HCT116 (cell line): ENCODE results near the gene HSD17B3. TPM values are rescaled to one million over a fixed set of nuclear protein-coding genes. Genes with fewer than 3 reads are reported as not detected.
"Not testable (repeated sequence)": the region's sequence is repeated elsewhere in the genome, so short reads cannot be mapped to it uniquely, and the experiment has no call there.

Experiments used
- ATAC-seq: fragments of 200-7000 bp; cut with Tn5 transposase; 2 replicates; pipeline ENCODE4 v1.9.1; 2020; ENCODE audit warnings: mild to moderate bottlenecking, moderate library complexity
- BruUV-seq: library from RNA; stranded (reverse); fragments of 400-500 nt; replicated peaks from 2 replicates; lab custom pipeline; 2021; lab: Mats Ljungman, UMichigan
- CTCF ChIA-PET: fragments of 300-600 bp; sonication (Branson Sonifier 250); formaldehyde crosslinking; loops from one replicate; lab custom pipeline; 2021; ENCODE audit warnings: antibody characterized with exemption; lab: Charles Lee
- POLR2A ChIA-PET: fragments of 300-600, 350-600 bp; sonication (Branson Sonifier 250); formaldehyde crosslinking; loops from one replicate; lab custom pipeline; 2021; ENCODE audit warnings: antibody characterized with exemption; lab: Charles Lee
- RAD21 ChIA-PET, 2 experiments: fragments of 300-600 bp; sonication (Branson Sonifier 250); formaldehyde crosslinking; loops; one replicate each; lab custom pipeline; 2023; ENCODE audit warnings: low total read pairs in 2 of 2; ENCODE audit not compliant: uncharacterized antibody in 2 of 2, unreplicated experiment in 2 of 2, low non-redundant PET in 1 of 2; lab: Charles Lee
- DNase-seq: peaks from one replicate; pipeline ENCODE4 v3.0.0-alpha.2; 2010; ENCODE audit warnings: low read depth, low spot score
- H2AFZ ChIP-seq: fragments of 200-600 bp; shearing (Covaris generic), sonication (generic); 2 replicates; pipeline ENCODE4 v1.6.1; 2017; ENCODE audit warnings: low read depth, mixed run types, mixed read lengths, antibody characterized with exemption, low read length; ENCODE audit not compliant: poor library complexity, severe bottlenecking
- H3K27ac ChIP-seq: 2 replicates; pipeline ENCODE4 v1.5.1; 2012; ENCODE audit warnings: low read depth, low read length
- H3K27me3 ChIP-seq: fragments of 200-600 bp; sonication (generic); 2 replicates; pipeline ENCODE4 v1.6.1; 2016; ENCODE audit warnings: mixed run types, low read length, mixed read lengths; ENCODE audit not compliant: insufficient read depth
- H3K36me3 ChIP-seq, 2 experiments: fragments of 200-500 bp in 1 of 2; fragments of 200-600 bp in 1 of 2; sonication (Bioruptor generic) in 1 of 2; sonication (generic) in 1 of 2; 2 replicates each; pipeline versions ENCODE4 v1.5.1 to v1.6.1; 2014 to 2016; ENCODE audit warnings: low read length in 2 of 2, inconsistent platforms in 1 of 2, mixed read lengths in 1 of 2, mixed run types in 1 of 2; ENCODE audit not compliant: insufficient read depth in 2 of 2, control insufficient read depth in 1 of 2
- H3K4me1 ChIP-seq, 2 experiments: fragments of 200-600 bp in 1 of 2; sonication (generic) in 1 of 2; 2 replicates each; pipeline versions ENCODE4 v1.5.1 to v1.6.1; 2012 to 2017; ENCODE audit warnings: low read length in 2 of 2, inconsistent platforms in 1 of 2, mild to moderate bottlenecking in 1 of 2, mixed read lengths in 1 of 2, mixed run types in 1 of 2, moderate library complexity in 1 of 2; ENCODE audit not compliant: insufficient read depth in 2 of 2, control insufficient read depth in 1 of 2
- H3K4me2 ChIP-seq: fragments of 200-600 bp; sonication (generic); 2 replicates; pipeline ENCODE4 v1.6.1; 2017; ENCODE audit warnings: mixed run types, low read length, mixed read lengths
- H3K4me3 ChIP-seq, 2 experiments: fragments of 200-600 bp in 1 of 2; sonication (generic) in 1 of 2; replicated peaks in 1 of 2; 2 replicates each; pipeline ENCODE4 v1.5.1; 2011 to 2016; ENCODE audit warnings: low read length in 2 of 2, control low read depth in 1 of 2, low read depth in 1 of 2, mild to moderate bottlenecking in 1 of 2, mixed read lengths in 1 of 2, mixed run types in 1 of 2
- H3K79me2 ChIP-seq: fragments of 200-600 bp; sonication (generic); 2 replicates; pipeline ENCODE4 v1.6.1; 2017; ENCODE audit warnings: mild to moderate bottlenecking, mixed run types, low read length, moderate library complexity, mixed read lengths; ENCODE audit not compliant: insufficient read depth
- H3K9ac ChIP-seq: fragments of 200-600 bp; sonication (generic); 2 replicates; pipeline ENCODE4 v1.6.1; 2016; ENCODE audit warnings: low read length, mixed read lengths
- H3K9me2 ChIP-seq: fragments of 200-600 bp; sonication (generic), shearing (Covaris generic); 2 replicates; pipeline ENCODE4 v1.6.1; 2017; ENCODE audit warnings: mixed run types, mild to moderate bottlenecking, moderate library complexity; ENCODE audit not compliant: insufficient read depth
- H3K9me3 ChIP-seq, 2 experiments: fragments of 200-500 bp in 1 of 2; fragments of 200-600 bp in 1 of 2; sonication (Bioruptor generic) in 1 of 2; sonication (generic) in 1 of 2; 2 replicates each; pipeline ENCODE4 v1.6.1; 2014 to 2017; ENCODE audit warnings: low read length in 2 of 2, mixed read lengths in 2 of 2, inconsistent platforms in 1 of 2, low read depth in 1 of 2, mild to moderate bottlenecking in 1 of 2, mixed run types in 1 of 2, moderate library complexity in 1 of 2; ENCODE audit not compliant: control insufficient read depth in 1 of 2, insufficient read depth in 1 of 2
- H4K20me1 ChIP-seq: fragments of 200-600 bp; sonication (generic), shearing (Covaris generic); 2 replicates; pipeline ENCODE4 v1.6.1; 2017; ENCODE audit warnings: mixed run types, mild to moderate bottlenecking, moderate library complexity; ENCODE audit not compliant: insufficient read depth
- JUND ChIP-seq: IDR thresholded peaks from 2 replicates; pipeline ENCODE4 v1.6.1; 2012
- SIN3A ChIP-seq: IDR thresholded peaks from 2 replicates; pipeline ENCODE4 v1.6.1; 2012; ENCODE audit warnings: low read depth
- TCF7L2 ChIP-seq: IDR thresholded peaks from 2 replicates; pipeline ENCODE4 v1.7.0; 2011; ENCODE audit warnings: borderline replicate concordance, inconsistent platforms; ENCODE audit not compliant: insufficient read depth, insufficient read length; ENCODE audit errors: extremely low read depth
- ZNF274 ChIP-seq: fragments of 200-500 bp; sonication (Bioruptor generic); IDR thresholded peaks from 2 replicates; pipeline ENCODE4 v1.6.1; 2014; ENCODE audit warnings: mild to moderate bottlenecking, low read depth, low read length, inconsistent platforms
- intact Hi-C: fragments of 100-400 bp; cut with micrococcal nuclease; formaldehyde crosslinking; loops from 2 replicates; pipeline ENCODE4 v1.10.0; 2022
- total RNA-seq: library from RNA; stranded (reverse); gene quantifications from one replicate; pipeline ENCODE4 v1.2.1, GENCODE V29; 2021; ENCODE audit not compliant: unreplicated experiment

HSD17B3 gene
- total RNA-seq, 1 experiment from 2014 or later: 0.37 TPM

- no peaks in the 10 kb centered on the region for H3K9me2 ChIP-seq
- no peaks in the 10 kb centered on the region for H3K79me2 ChIP-seq
- H4K20me1 ChIP-seq: no peaks in the 10 kb centered on the region
- DNase-seq (no peak), ATAC-seq (no peak)
- TF ChIP-seq TCF7L2 (no peak), ZNF274 (no peak), JUND (no peak), SIN3A (no peak)
- no peak overlapping the region for H3K4me2 ChIP-seq
- no TSS peak for BruUV-seq
- no peaks in the 10 kb centered on the region for H3K27me3 ChIP-seq
- no peak overlapping the region for H2AFZ ChIP-seq
- ChIA-PET RAD21 (no interaction called here), POLR2A (no interaction called here), CTCF (no interaction called here)
- no peaks in the 10 kb centered on the region for H3K4me1 ChIP-seq
- intact Hi-C loops: no loop called here
- peaks cover 9 to 12% of the 10 kb centered on the region in 2 experiments; a peak in 2 of 4 replicates for H3K9me3 ChIP-seq
- H3K36me3 ChIP-seq: no peaks in the 10 kb centered on the region
- no peak overlapping the region for H3K9ac ChIP-seq
- no peak overlapping the region for H3K27ac ChIP-seq
- no peak overlapping the region for H3K4me3 ChIP-seq
Observed at GRCh38 chr9:96309850-96310249, 7.9 kb upstream of the HSD17B3 start.

GRCh38 chr9:96306958-96307357, 5.0 kb upstream of the HSD17B3 start:
- CTCF ChIA-PET: interaction anchor here (2.4 kb wide), 1 partner anchor 10 kb away, joined by 7 read pairs; no protein-coding TSS in a partner anchor
- H3K27me3 ChIP-seq, H3K27ac ChIP-seq, DNase-seq, H3K9ac ChIP-seq, H3K9me3 ChIP-seq, H4K20me1 ChIP-seq, H2AFZ ChIP-seq, RAD21 ChIA-PET, H3K4me3 ChIP-seq, ATAC-seq, BruUV-seq, H3K4me2 ChIP-seq, POLR2A ChIA-PET, H3K79me2 ChIP-seq, H3K9me2 ChIP-seq, H3K4me1 ChIP-seq, intact Hi-C loops, H3K36me3 ChIP-seq: not testable (repeated sequence)
